Endothelial cell of umbilical vein (primary cell): ENCODE data around the gene LMNTD1. TPM values are rescaled to one million over a fixed set of nuclear protein-coding genes. Genes with fewer than 3 reads are reported as not detected.

Experiments
- BruUV-seq: library from RNA; stranded (reverse); fragments of 400-500 nt; replicated peaks from 2 replicates; lab custom pipeline; 2021; lab: Mats Ljungman, UMichigan
- CTCF ChIA-PET: fragments of 300-600, 350-600 bp; sonication (Branson Sonifier 250); formaldehyde crosslinking; loops from one replicate; lab custom pipeline; 2021; ENCODE audit warnings: antibody characterized with exemption, inconsistent platforms; lab: Charles Lee
- POLR2A ChIA-PET: fragments of 300-600, 350-600 bp; sonication (Branson Sonifier 250); formaldehyde crosslinking; loops from one replicate; lab custom pipeline; 2021; ENCODE audit warnings: antibody characterized with exemption, inconsistent platforms; lab: Charles Lee
- DNase-seq: peaks from one replicate; pipeline ENCODE4 v3.0.0-alpha.2; 2011; ENCODE audit warnings: low read depth, low spot score
- FAIRE-seq: peaks from 2 replicates; lab custom pipeline; 2011; peaks lifted over from hg19 to GRCh38; lab: Jason Lieb, UNC
- H2AFZ ChIP-seq: 2 replicates; pipeline ENCODE4 v1.6.0; 2012; ENCODE audit warnings: low read depth, low read length, control low read depth, inconsistent platforms
- H3K27ac ChIP-seq: 2 replicates; pipeline ENCODE4 v1.5.1; 2011; ENCODE audit warnings: low read depth, mild to moderate bottlenecking, control low read depth, low read length, moderate library complexity; ENCODE audit not compliant: insufficient read depth
- H3K27me3 ChIP-seq, 2 experiments: 2 replicates each; pipeline versions ENCODE4 v1.6.0 to v1.6.1; 2011; ENCODE audit warnings: low read length in 2 of 2, mixed read lengths in 1 of 2; ENCODE audit not compliant: control insufficient read depth in 2 of 2, insufficient read depth in 2 of 2
- H3K36me3 ChIP-seq, 2 experiments: 2 replicates in 1 of 2; 3 replicates in 1 of 2; pipeline ENCODE4 v1.5.1; 2011; ENCODE audit warnings: low read length in 2 of 2, mild to moderate bottlenecking in 1 of 2, moderate library complexity in 1 of 2; ENCODE audit not compliant: control insufficient read depth in 2 of 2, insufficient read depth in 2 of 2; ENCODE audit errors: extremely low read depth in 1 of 2
- H3K4me1 ChIP-seq: 3 replicates; pipeline ENCODE4 v1.5.1; 2011; ENCODE audit warnings: mild to moderate bottlenecking, low read length; ENCODE audit not compliant: control insufficient read depth, insufficient read depth; ENCODE audit errors: extremely low read depth
- H3K4me2 ChIP-seq: 2 replicates; pipeline ENCODE4 v1.6.1; 2011; ENCODE audit warnings: low read length, control low read depth, mixed read lengths; ENCODE audit not compliant: insufficient read depth
- H3K4me3 ChIP-seq, 3 experiments: fragments of 200-600 bp in 1 of 3; sonication (generic), shearing (Covaris generic) in 1 of 3; replicated peaks in 1 of 3; 2 replicates each; pipeline ENCODE4 v1.5.1; 2011 to 2016; ENCODE audit warnings: control low read depth in 3 of 3, low read length in 3 of 3, mild to moderate bottlenecking in 2 of 3, inconsistent platforms in 1 of 3, low read depth in 1 of 3, moderate library complexity in 1 of 3; ENCODE audit not compliant: insufficient read depth in 1 of 3
- H3K79me2 ChIP-seq: 2 replicates; pipeline ENCODE4 v1.6.0; 2012; ENCODE audit warnings: low read length, inconsistent platforms; ENCODE audit not compliant: control insufficient read depth, insufficient read depth
- H3K9ac ChIP-seq: replicated peaks from 2 replicates; pipeline ENCODE3; 2011; ENCODE audit warnings: low read length, control low read depth; ENCODE audit not compliant: insufficient read depth; ENCODE audit errors: extremely low read depth
- H3K9me1 ChIP-seq: replicated peaks from 3 replicates; pipeline ENCODE4 v1.6.0; 2011; ENCODE audit warnings: mild to moderate bottlenecking, low read length; ENCODE audit not compliant: control insufficient read depth, insufficient read depth; ENCODE audit errors: extremely low read depth
- H3K9me3 ChIP-seq: replicated peaks from 2 replicates; pipeline ENCODE4 v1.5.1; 2012; ENCODE audit warnings: low read length, inconsistent platforms; ENCODE audit not compliant: control insufficient read depth, insufficient read depth
- H4K20me1 ChIP-seq: replicated peaks from 2 replicates; pipeline ENCODE3; 2011; ENCODE audit warnings: mild to moderate bottlenecking, low read length; ENCODE audit not compliant: control insufficient read depth, insufficient read depth; ENCODE audit errors: extremely low read depth
- CTCF ChIP-seq, 2 donors: IDR thresholded peaks; 1 replicate in 1 of 2; 2 replicates in 1 of 2; pipeline ENCODE4 v1.5.1; 2011; ENCODE audit warnings: low read length in 2 of 2, mild to moderate bottlenecking in 2 of 2, moderate library complexity in 2 of 2, control low read depth in 1 of 2, inconsistent platforms in 1 of 2, low read depth in 1 of 2; ENCODE audit not compliant: insufficient read depth in 1 of 2; ENCODE audit errors: extremely low read depth in 1 of 2
- EZH2 ChIP-seq: IDR thresholded peaks from 2 replicates; pipeline ENCODE4 v1.6.1; 2012; ENCODE audit warnings: borderline replicate concordance, low read depth, mild to moderate bottlenecking, moderate library complexity, low read length, inconsistent platforms; ENCODE audit not compliant: severe bottlenecking
- FOS ChIP-seq: IDR thresholded peaks from 2 replicates; pipeline ENCODE4 v1.6.1; 2011; ENCODE audit warnings: mild to moderate bottlenecking, low read length, moderate library complexity, borderline replicate concordance; ENCODE audit not compliant: insufficient read depth
- GATA2 ChIP-seq: IDR thresholded peaks from 2 replicates; pipeline ENCODE4 v1.7.0; 2011; ENCODE audit warnings: low read depth, mild to moderate bottlenecking, moderate library complexity, mixed read lengths, low read length; ENCODE audit not compliant: insufficient read length, insufficient read depth
- JUN ChIP-seq: IDR thresholded peaks from 2 replicates; pipeline ENCODE4 v1.6.1; 2011; ENCODE audit warnings: borderline replicate concordance, low read depth; ENCODE audit not compliant: insufficient read length, insufficient read depth
- MAX ChIP-seq: IDR thresholded peaks from 2 replicates; pipeline ENCODE4 v1.6.1; 2011; ENCODE audit not compliant: insufficient read depth, insufficient read length
- MYC ChIP-seq: IDR thresholded peaks from one replicate; pipeline ENCODE4 v1.6.1; 2011; ENCODE audit warnings: mild to moderate bottlenecking, low read depth, low read length
- POLR2A ChIP-seq: IDR thresholded peaks from 2 replicates; pipeline ENCODE4 v1.6.1; 2012; ENCODE audit warnings: low read depth, mild to moderate bottlenecking, control low read depth, low read length
- POLR2AphosphoS5 ChIP-seq: IDR thresholded peaks from 2 replicates; pipeline ENCODE4 v1.6.1; 2012; ENCODE audit warnings: low read depth, mild to moderate bottlenecking, control low read depth, low read length, moderate library complexity; ENCODE audit not compliant: insufficient read depth
- dilution Hi-C: fragments of 300-500 bp; cut with MboI; formaldehyde crosslinking; loops from one replicate; pipeline ENCODE4 v1.15.0; 2019; ENCODE audit warnings: low sequenced_read_pairs; ENCODE audit not compliant: extremely low pct_ligation_motif_present
- intact Hi-C: fragments of 100-400 bp; cut with micrococcal nuclease; formaldehyde crosslinking; loops from one replicate; pipeline ENCODE4 v1.10.0; 2022
- polyA plus RNA-seq, 4 experiments: library from polyadenylated mRNA; depleted of rRNA in 3 of 4; stranded (reverse) in 3 of 4; unstranded in 1 of 4; fragments of >200 nt; gene quantifications; 2 replicates each; pipeline versions ENCODE4 v1.2.1 to v1.2.3, GENCODE V29; 2011 to 2012; ENCODE audit warnings: missing spikeins in 1 of 4
- total RNA-seq: library from RNA; stranded (reverse); gene quantifications from 2 replicates; pipeline ENCODE4 v1.2.3, GENCODE V29; 2021

The LMNTD1 gene
- total and polyA plus RNA-seq, 2 donors (not counting 3 experiments of a cell fraction or from before 2014, with no cell fraction given): not detected

- Histone ChIP-seq H3K4me3 (no peak overlapping the region), H3K4me2 (no peak overlapping the region), H3K79me2 (no peaks in the 10 kb centered on the region), H3K9me1 (no peaks in the 10 kb centered on the region), H3K27me3 (peaks cover 0 to under 1% of the 10 kb centered on the region in 2 experiments), H3K36me3 (no peaks in the 10 kb centered on the region), H3K9ac (no peak overlapping the region), H3K27ac (no peak overlapping the region), H2AFZ (no peak overlapping the region), H4K20me1 (no peaks in the 10 kb centered on the region), H3K9me3 (no peaks in the 10 kb centered on the region), H3K4me1 (no peaks in the 10 kb centered on the region)
- DNase-seq: no peak
- no TSS peak for BruUV-seq
- dilution Hi-C loops (no loop called here), intact Hi-C loops (no loop called here)
- POLR2A ChIA-PET: no interaction called here
- TF ChIP-seq GATA2 (no peak), CTCF (IDR thresholded peaks at IDR 0.05; ENCODE audit: extremely low read depth in 1 of 2, insufficient read depth in 1 of 2, low read depth in 1 of 2, low read length in 2 of 2) (no peak), POLR2AphosphoS5 (no peak), POLR2A (no peak), MYC (no peak), JUN (no peak), EZH2 (no peak), FOS (no peak), MAX (no peak)
- FAIRE-seq: no peak
- CTCF ChIA-PET: interaction anchor here (1.0 kb wide), 1 partner anchor 440 kb away, joined by 3 read pairs; no protein-coding TSS in a partner anchor
Measured at GRCh38 chr12:25578411-25579143, 25.5 kb upstream of the LMNTD1 start.
